Measurements from ENCODE around the gene RFX7.

The RFX7 gene

GRCh38 chr15:56251315-56252095 is 7.8 kb upstream of the RFX7 start:
- TF ChIP-seq SIN3A (IDR thresholded peaks at IDR 0.05; ENCODE audit: borderline replicate concordance, insufficient read depth, low read length), result no peak
- TF ChIP-seq POLR2AphosphoS5 (IDR thresholded peaks at IDR 0.05; ENCODE audit: low read depth, low read length), result no peak
- TF ChIP-seq TAF1 (IDR thresholded peaks at IDR 0.05; ENCODE audit: borderline replicate concordance, insufficient read depth, low read length), result no peak
- no peak for TF ChIP-seq FOXP2 (optimal IDR thresholded peaks at IDR 0.05; ENCODE audit: borderline replicate concordance, extremely low read depth, extremely low read length, insufficient read depth)
- TF ChIP-seq REST (IDR thresholded peaks at IDR 0.05; ENCODE audit: insufficient read depth in 1 of 2, low read depth in 2 of 2, low read length in 2 of 2), result no peak

GRCh38 chr15:56250626-56251025 is 6.9 kb upstream of the RFX7 start:
- TF ChIP-seq TAF1 (IDR thresholded peaks at IDR 0.05; ENCODE audit: borderline replicate concordance, insufficient read depth, low read length), result no peak
- no peak for TF ChIP-seq SIN3A (IDR thresholded peaks at IDR 0.05; ENCODE audit: borderline replicate concordance, insufficient read depth, low read length)
- TF ChIP-seq FOXP2 (optimal IDR thresholded peaks at IDR 0.05; ENCODE audit: borderline replicate concordance, extremely low read depth, extremely low read length, insufficient read depth), result no peak
- no peak for TF ChIP-seq POLR2AphosphoS5 (IDR thresholded peaks at IDR 0.05; ENCODE audit: low read depth, low read length)
- TF ChIP-seq REST (IDR thresholded peaks at IDR 0.05; ENCODE audit: insufficient read depth in 1 of 2, low read depth in 2 of 2, low read length in 2 of 2), result no peak

- TF ChIP-seq REST (IDR thresholded peaks at IDR 0.05; ENCODE audit: insufficient read depth in 1 of 2, low read depth in 2 of 2, low read length in 2 of 2), result no peak
- no peak for TF ChIP-seq POLR2AphosphoS5 (IDR thresholded peaks at IDR 0.05; ENCODE audit: low read depth, low read length)
- no peak for TF ChIP-seq SIN3A (IDR thresholded peaks at IDR 0.05; ENCODE audit: borderline replicate concordance, insufficient read depth, low read length)
- no peak for TF ChIP-seq TAF1 (IDR thresholded peaks at IDR 0.05; ENCODE audit: borderline replicate concordance, insufficient read depth, low read length)
- TF ChIP-seq FOXP2 (optimal IDR thresholded peaks at IDR 0.05; ENCODE audit: borderline replicate concordance, extremely low read depth, extremely low read length, insufficient read depth), result no peak
Observed at GRCh38 chr15:56249092-56249491, 5.4 kb upstream of the RFX7 start.

- TF ChIP-seq POLR2AphosphoS5 (IDR thresholded peaks at IDR 0.05; ENCODE audit: low read depth, low read length) (no peak), FOXP2 (optimal IDR thresholded peaks at IDR 0.05; ENCODE audit: borderline replicate concordance, extremely low read depth, extremely low read length, insufficient read depth) (no peak), SIN3A (IDR thresholded peaks at IDR 0.05; ENCODE audit: borderline replicate concordance, insufficient read depth, low read length) (no peak), TAF1 (IDR thresholded peaks at IDR 0.05; ENCODE audit: borderline replicate concordance, insufficient read depth, low read length) (no peak), REST (IDR thresholded peaks at IDR 0.05; ENCODE audit: insufficient read depth in 1 of 2, low read depth in 2 of 2, low read length in 2 of 2) (no peak)
Observed at GRCh38 chr15:56248311-56248992, 4.8 kb upstream of the RFX7 start.
